ENCODE results near the gene MXD4. TPM values are rescaled to one million over a fixed set of nuclear protein-coding genes. Genes with fewer than 3 reads are reported as not detected.

Gene MXD4
- polyA plus RNA-seq, 1 experiment, result 58.3 TPM

- Histone ChIP-seq H3K27me3 (ENCODE audit: control insufficient read depth, insufficient read depth, low read length) (no peaks in the 10 kb centered on the region), H3K36me3 (ENCODE audit: control insufficient read depth, insufficient read depth, low read length) (peaks cover 8% of the 10 kb centered on the region), H3K4me3 (ENCODE audit: low read depth, low read length) (peak overlapping the region; percentile 77)
- TF ChIP-seq CTCF (IDR thresholded peaks at IDR 0.05; ENCODE audit: insufficient read depth, low read depth, low read length), result no peak
- DNase-seq (ENCODE audit: low read depth), result no peak
- ChIA-PET POLR2A (interaction anchor here (0.5 to 0.6 kb wide), 2 partner anchors 25 to 168 kb away, joined by 3 to 4 read pairs; no protein-coding TSS in a partner anchor), CTCF (no interaction called here)
These were observed 1.4 kb downstream of the MXD4 start for GRCh38 chr4:2260344-2261109.

- Histone ChIP-seq H3K36me3 (ENCODE audit: control insufficient read depth, insufficient read depth, low read length) (peaks cover 14% of the 10 kb centered on the region), H3K27me3 (ENCODE audit: control insufficient read depth, insufficient read depth, low read length) (no peaks in the 10 kb centered on the region), H3K4me3 (ENCODE audit: low read depth, low read length) (peak overlapping the region; percentile 77)
- ChIA-PET POLR2A (no interaction called here), CTCF (no interaction called here)
- DNase-seq (ENCODE audit: low read depth), result no peak
- TF ChIP-seq CTCF (IDR thresholded peaks at IDR 0.05; ENCODE audit: insufficient read depth, low read depth, low read length), result no peak
These were observed 2.2 kb downstream of the MXD4 start for GRCh38 chr4:2259541-2260343.

GRCh38 chr4:2259036-2259540, 2.8 kb downstream of the MXD4 start:
- Histone ChIP-seq H3K4me3 (ENCODE audit: low read depth, low read length) (no peak overlapping the region), H3K27me3 (ENCODE audit: control insufficient read depth, insufficient read depth, low read length) (no peaks in the 10 kb centered on the region), H3K36me3 (ENCODE audit: control insufficient read depth, insufficient read depth, low read length) (peaks cover 17% of the 10 kb centered on the region)
- no peak for TF ChIP-seq CTCF (IDR thresholded peaks at IDR 0.05; ENCODE audit: insufficient read depth, low read depth, low read length)
- POLR2A ChIA-PET, result no interaction called here
- DNase-seq (ENCODE audit: low read depth), result no peak
- CTCF ChIA-PET, result no interaction called here

GRCh38 chr4:2258091-2259035, 3.5 kb downstream of the MXD4 start:
- POLR2A ChIA-PET, result no interaction called here
- TF ChIP-seq CTCF (IDR thresholded peaks at IDR 0.05; ENCODE audit: insufficient read depth, low read depth, low read length), result no peak
- H3K36me3 ChIP-seq (ENCODE audit: control insufficient read depth, insufficient read depth, low read length), result peaks cover 21% of the 10 kb centered on the region
- no peak for DNase-seq (ENCODE audit: low read depth)
- CTCF ChIA-PET, result no interaction called here
- H3K27me3 ChIP-seq (ENCODE audit: control insufficient read depth, insufficient read depth, low read length), result no peaks in the 10 kb centered on the region
- no peak overlapping the region for H3K4me3 ChIP-seq (ENCODE audit: low read depth, low read length)

Measured in BJ (cell line).